ENCODE data around the gene STXBP6. TPM values are rescaled to one million over a fixed set of nuclear protein-coding genes. Genes with fewer than 3 reads are reported as not detected.

STXBP6 gene
- total and polyA plus RNA-seq, 2 donors (not counting 3 experiments of a cell fraction or from before 2014, with no cell fraction given), result 0.06 TPM; not detected in 1

DNA sequence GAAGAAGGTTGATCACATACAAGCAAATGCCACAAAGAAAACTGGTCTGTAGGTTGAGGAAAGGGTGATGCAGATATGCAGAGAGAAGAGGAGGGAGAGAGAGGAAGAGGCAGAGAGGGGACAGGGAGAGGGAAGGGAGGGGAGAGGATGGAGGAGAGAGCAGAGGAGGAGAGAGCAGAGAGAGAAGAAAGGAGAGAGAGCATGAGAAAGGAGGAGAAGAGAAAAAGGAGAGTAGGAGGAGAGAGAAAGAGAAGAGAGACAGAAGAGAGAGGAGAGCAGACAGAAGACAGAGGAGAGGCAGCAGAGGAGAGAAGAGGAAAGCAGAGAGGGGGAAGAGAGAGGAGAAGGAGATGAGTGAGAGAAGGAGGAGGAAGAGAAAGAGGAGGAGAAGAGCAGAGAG lies 59.2 kb downstream of the STXBP6 start:
- no peak overlapping the region for H3K4me3 ChIP-seq (replicated peaks in 1 of 3; ENCODE audit: insufficient read depth in 1 of 3, low read depth in 1 of 3, low read length in 3 of 3)
- H3K27me3 ChIP-seq (ENCODE audit: control insufficient read depth in 2 of 2, insufficient read depth in 2 of 2, low read length in 2 of 2), result no peaks in the 10 kb centered on the region
- no peaks in the 10 kb centered on the region for H3K9me1 ChIP-seq (replicated peaks; ENCODE audit: control insufficient read depth, extremely low read depth, insufficient read depth, low read length)
- H4K20me1 ChIP-seq (replicated peaks; ENCODE audit: control insufficient read depth, extremely low read depth, insufficient read depth, low read length), result no peaks in the 10 kb centered on the region
- H3K4me1 ChIP-seq (ENCODE audit: control insufficient read depth, extremely low read depth, insufficient read depth, low read length), result no peaks in the 10 kb centered on the region
- TF ChIP-seq FOS (IDR thresholded peaks at IDR 0.05; ENCODE audit: borderline replicate concordance, insufficient read depth, low read length), result no peak
- TF ChIP-seq POLR2A (IDR thresholded peaks at IDR 0.05; ENCODE audit: low read depth, low read length), result no peak
- TF ChIP-seq, protein P1, sequence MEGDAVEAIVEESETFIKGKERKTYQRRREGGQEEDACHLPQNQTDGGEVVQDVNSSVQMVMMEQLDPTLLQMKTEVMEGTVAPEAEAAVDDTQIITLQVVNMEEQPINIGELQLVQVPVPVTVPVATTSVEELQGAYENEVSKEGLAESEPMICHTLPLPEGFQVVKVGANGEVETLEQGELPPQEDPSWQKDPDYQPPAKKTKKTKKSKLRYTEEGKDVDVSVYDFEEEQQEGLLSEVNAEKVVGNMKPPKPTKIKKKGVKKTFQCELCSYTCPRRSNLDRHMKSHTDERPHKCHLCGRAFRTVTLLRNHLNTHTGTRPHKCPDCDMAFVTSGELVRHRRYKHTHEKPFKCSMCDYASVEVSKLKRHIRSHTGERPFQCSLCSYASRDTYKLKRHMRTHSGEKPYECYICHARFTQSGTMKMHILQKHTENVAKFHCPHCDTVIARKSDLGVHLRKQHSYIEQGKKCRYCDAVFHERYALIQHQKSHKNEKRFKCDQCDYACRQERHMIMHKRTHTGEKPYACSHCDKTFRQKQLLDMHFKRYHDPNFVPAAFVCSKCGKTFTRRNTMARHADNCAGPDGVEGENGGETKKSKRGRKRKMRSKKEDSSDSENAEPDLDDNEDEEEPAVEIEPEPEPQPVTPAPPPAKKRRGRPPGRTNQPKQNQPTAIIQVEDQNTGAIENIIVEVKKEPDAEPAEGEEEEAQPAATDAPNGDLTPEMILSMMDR (IDR thresholded peaks at IDR 0.05; ENCODE audit: extremely low read depth in 1 of 2, insufficient read depth in 1 of 2, low read depth in 1 of 2, low read length in 2 of 2), result no peak
- TF ChIP-seq GATA2 (IDR thresholded peaks at IDR 0.05; ENCODE audit: insufficient read depth, insufficient read length, low read depth, low read length), result no peak
- TF ChIP-seq MYC (IDR thresholded peaks at IDR 0.05; ENCODE audit: low read depth, low read length), result no peak
- no peak for TF ChIP-seq JUN (IDR thresholded peaks at IDR 0.05; ENCODE audit: borderline replicate concordance, insufficient read depth, insufficient read length, low read depth)
- no peak for TF ChIP-seq POLR2AphosphoS5 (IDR thresholded peaks at IDR 0.05; ENCODE audit: insufficient read depth, low read depth, low read length)
- TF ChIP-seq, protein P2, sequence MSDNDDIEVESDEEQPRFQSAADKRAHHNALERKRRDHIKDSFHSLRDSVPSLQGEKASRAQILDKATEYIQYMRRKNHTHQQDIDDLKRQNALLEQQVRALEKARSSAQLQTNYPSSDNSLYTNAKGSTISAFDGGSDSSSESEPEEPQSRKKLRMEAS (IDR thresholded peaks at IDR 0.05; ENCODE audit: insufficient read depth, insufficient read length), result no peak
- no peak for TF ChIP-seq EZH2 (IDR thresholded peaks at IDR 0.05; ENCODE audit: borderline replicate concordance, low read depth, low read length, severe bottlenecking)
- no peak overlapping the region for H3K4me2 ChIP-seq (ENCODE audit: insufficient read depth, low read length)
- H2AFZ ChIP-seq (ENCODE audit: low read depth, low read length), result no peak overlapping the region
- FAIRE-seq, result no peak
- no peak for DNase-seq (ENCODE audit: low read depth, low spot score)
- H3K79me2 ChIP-seq (ENCODE audit: control insufficient read depth, insufficient read depth, low read length), result no peaks in the 10 kb centered on the region
- H3K36me3 ChIP-seq (ENCODE audit: control insufficient read depth in 2 of 2, extremely low read depth in 1 of 2, insufficient read depth in 2 of 2, low read length in 2 of 2), result no peaks in the 10 kb centered on the region
- intact Hi-C loops (cut with micrococcal nuclease) (no loop called here), dilution Hi-C loops (cut with MboI; ENCODE audit: extremely low pct_ligation_motif_present, low sequenced_read_pairs) (no loop called here)
- no peaks in the 10 kb centered on the region for H3K9me3 ChIP-seq (replicated peaks; ENCODE audit: control insufficient read depth, insufficient read depth, low read length)
- no TSS peak for BruUV-seq (replicated peaks)
- no peak overlapping the region for H3K27ac ChIP-seq (ENCODE audit: insufficient read depth, low read depth, low read length)
- ChIA-PET POLR2A (no interaction called here), CTCF (no interaction called here)
- no peak overlapping the region for H3K9ac ChIP-seq (replicated peaks; ENCODE audit: extremely low read depth, insufficient read depth, low read length)

All from endothelial cell of umbilical vein (primary cell).